Measurements from ENCODE around the gene CD300C.

DNA sequence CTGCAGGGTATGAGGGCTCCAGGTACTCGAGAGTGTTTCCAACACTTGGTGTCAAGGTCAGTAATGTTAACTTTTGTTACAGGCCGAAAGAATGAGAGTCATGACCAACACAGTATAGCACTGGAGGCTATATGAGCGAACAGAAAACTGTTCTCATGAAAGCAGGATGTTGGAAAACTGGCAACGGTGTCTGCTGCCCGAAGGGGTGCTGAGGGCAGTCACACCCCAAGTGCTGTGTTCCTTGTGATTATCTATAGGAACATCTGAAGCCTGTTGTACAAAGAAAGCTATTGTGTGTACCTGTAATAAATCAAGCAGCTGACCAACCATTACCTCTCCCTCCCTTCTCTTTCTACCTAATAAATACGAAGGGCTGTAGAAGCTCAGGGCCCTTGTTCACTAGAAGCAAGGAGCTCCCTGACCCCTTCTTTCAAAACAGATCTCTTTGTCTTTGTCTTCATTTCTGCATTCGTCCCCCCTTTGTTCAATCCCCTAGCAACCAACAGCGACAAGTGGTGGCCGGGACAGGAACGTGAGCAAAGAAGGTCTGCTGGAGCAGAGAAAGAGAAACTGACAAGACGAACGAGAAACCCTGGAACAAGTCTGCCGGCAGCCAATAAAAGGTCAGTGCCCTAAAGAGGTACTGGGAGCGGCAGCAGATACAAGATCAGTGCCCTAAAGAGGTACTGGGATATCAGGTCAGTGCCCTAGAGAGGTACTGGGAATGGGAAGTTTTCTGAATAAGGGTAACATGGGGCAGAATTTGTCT, 38.6 kb upstream of the CD300C start:
- TF ChIP-seq CTCF (IDR thresholded peaks at IDR 0.05; ENCODE audit: poor library complexity) (no peak), EZH2 (IDR thresholded peaks at IDR 0.05; ENCODE audit: borderline replicate concordance) (no peak), EZH2phosphoT487 (IDR thresholded peaks at IDR 0.05; ENCODE audit: low read depth, severe bottlenecking, unreplicated experiment) (no peak)

Data from hepatocyte (in vitro differentiated cells).